Testis (tissue), 3 donors: ENCODE data around the gene JPH2. TPM values are rescaled to one million over a fixed set of nuclear protein-coding genes. Genes with fewer than 3 reads are reported as not detected.

Source experiments
- DNase-seq: peaks from one replicate; pipeline ENCODE4 v3.0.0-alpha.2; 2019
- H3K27ac ChIP-seq, 2 donors: fragments of 200-600 bp; sonication (generic); one replicate each; pipeline ENCODE4 v1.5.1; 2019
- H3K27me3 ChIP-seq: fragments of 200-600 bp; sonication (generic); one replicate; pipeline ENCODE4 v1.5.1; 2019
- H3K36me3 ChIP-seq: fragments of 200-600 bp; sonication (generic); one replicate; pipeline ENCODE4 v1.5.1; 2017; ENCODE audit warnings: low read depth; ENCODE audit errors: missing control alignments
- H3K4me1 ChIP-seq: fragments of 200-600 bp; sonication (generic); one replicate; pipeline ENCODE4 v1.5.1; 2019
- H3K4me3 ChIP-seq, 2 donors: fragments of 200-600 bp; sonication (generic); one replicate each; pipeline ENCODE4 v1.5.1; 2017 to 2019
- H3K9me3 ChIP-seq: fragments of 200-600 bp; sonication (generic); one replicate; pipeline ENCODE4 v1.5.1; 2017
- CTCF ChIP-seq, 3 experiments: fragments of 450-650 bp in 2 of 3; fragments of 200-600 bp in 1 of 3; sonication (generic) in 1 of 3; IDR thresholded peaks; one replicate each; pipeline ENCODE4 v1.5.1; 2016 to 2019; ENCODE audit warnings: antibody characterized with exemption in 3 of 3, mild to moderate bottlenecking in 2 of 3, moderate library complexity in 1 of 3
- POLR2A ChIP-seq: fragments of 450-650 bp; IDR thresholded peaks from one replicate; pipeline ENCODE4 v1.6.1; 2017; ENCODE audit warnings: antibody characterized with exemption, mild to moderate bottlenecking, moderate library complexity
- WGBS, 2 donors: methylation state at CpG; one replicate each; pipeline ENCODE4 v1.1.5; 2018; 5-methylcytosine and 5-hydroxymethylcytosine counted together
- intact Hi-C: fragments of 100-400 bp; cut with DNase I; formaldehyde crosslinking; loops from one replicate; pipeline ENCODE4 v1.15.1; 2023; ENCODE audit warnings: low total_unique reads
- polyA plus RNA-seq: library from polyadenylated mRNA; stranded (reverse); fragments of 350-450 nt; fragmentation: Illumina TruSeq; extraction: RNeasy Lipid Tissue Mini Kit (QIAGEN cat#74804); gene quantifications from one replicate; pipeline ENCODE4 v1.2.3, GENCODE V29; 2014; ENCODE audit warnings: low read depth, low replicate concordance; ENCODE audit not compliant: insufficient read depth
- total RNA-seq, 2 donors: library from RNA; depleted of rRNA; stranded (reverse); fragments of >200 nt; gene quantifications; one replicate each; pipeline ENCODE4 v1.2.3, GENCODE V29; 2016

Gene JPH2
- total and polyA plus RNA-seq, 3 donors from 2014 or later: 1.9 to 3.7 (median 3.2) TPM

GRCh38 chr20:44069203-44070011, 117.6 kb downstream of the JPH2 start:
- DNase-seq: no peak
- H3K9me3 ChIP-seq: no peaks in the 10 kb centered on the region
- no peaks in the 10 kb centered on the region for H3K4me1 ChIP-seq
- TF ChIP-seq POLR2A: no peak
- TF ChIP-seq CTCF (IDR thresholded peaks at IDR 0.05): no peak
- no peak overlapping the region for H3K4me3 ChIP-seq
- no peaks in the 10 kb centered on the region for H3K27me3 ChIP-seq
- intact Hi-C loops: no loop called here
- no peaks in the 10 kb centered on the region for H3K36me3 ChIP-seq
- no peak overlapping the region for H3K27ac ChIP-seq
- WGBS, 2 donors: 76 to 80% methylated on average over 26 of the region's 26 CpGs

GRCh38 chr20:44068316-44069201, 118.4 kb downstream of the JPH2 start:
- H3K4me1 ChIP-seq: no peaks in the 10 kb centered on the region
- DNase-seq: no peak
- H3K27ac ChIP-seq: no peak overlapping the region
- TF ChIP-seq POLR2A: no peak
- H3K36me3 ChIP-seq: no peaks in the 10 kb centered on the region
- intact Hi-C loops: no loop called here
- no peaks in the 10 kb centered on the region for H3K9me3 ChIP-seq
- no peak overlapping the region for H3K4me3 ChIP-seq
- H3K27me3 ChIP-seq: no peaks in the 10 kb centered on the region
- 84 to 90% methylated on average over 19 to 30 of the region's 30 CpGs for WGBS, 2 donors

- no peaks in the 10 kb centered on the region for H3K36me3 ChIP-seq
- intact Hi-C loops: no loop called here
- no peaks in the 10 kb centered on the region for H3K9me3 ChIP-seq
- H3K4me1 ChIP-seq: no peaks in the 10 kb centered on the region
- no peak overlapping the region for H3K27ac ChIP-seq
- no peak overlapping the region for H3K4me3 ChIP-seq
- no peaks in the 10 kb centered on the region for H3K27me3 ChIP-seq
- 93% methylated on average over 15 of the region's 15 CpGs; no CpG with 5 or more reads in 1 of the 2 donors for WGBS, 2 donors
- DNase-seq: no peak
- TF ChIP-seq CTCF (IDR thresholded peaks at IDR 0.05): no peak
- TF ChIP-seq POLR2A: no peak
These were observed 119.3 kb downstream of the JPH2 start for GRCh38 chr20:44067650-44068081.

GRCh38 chr20:44066645-44067606, 120.1 kb downstream of the JPH2 start:
- H3K4me1 ChIP-seq: no peaks in the 10 kb centered on the region
- no peaks in the 10 kb centered on the region for H3K27me3 ChIP-seq
- intact Hi-C loops: no loop called here
- H3K27ac ChIP-seq: no peak overlapping the region
- H3K36me3 ChIP-seq: no peaks in the 10 kb centered on the region
- no peak for DNase-seq
- 85 to 92% methylated on average over 7 to 15 of the region's 15 CpGs for WGBS, 2 donors
- no peaks in the 10 kb centered on the region for H3K9me3 ChIP-seq
- no peak overlapping the region for H3K4me3 ChIP-seq
- TF ChIP-seq POLR2A: no peak
- no peak for TF ChIP-seq CTCF (IDR thresholded peaks at IDR 0.05)
